Measurements from ENCODE around the gene TMEM108.

DNA sequence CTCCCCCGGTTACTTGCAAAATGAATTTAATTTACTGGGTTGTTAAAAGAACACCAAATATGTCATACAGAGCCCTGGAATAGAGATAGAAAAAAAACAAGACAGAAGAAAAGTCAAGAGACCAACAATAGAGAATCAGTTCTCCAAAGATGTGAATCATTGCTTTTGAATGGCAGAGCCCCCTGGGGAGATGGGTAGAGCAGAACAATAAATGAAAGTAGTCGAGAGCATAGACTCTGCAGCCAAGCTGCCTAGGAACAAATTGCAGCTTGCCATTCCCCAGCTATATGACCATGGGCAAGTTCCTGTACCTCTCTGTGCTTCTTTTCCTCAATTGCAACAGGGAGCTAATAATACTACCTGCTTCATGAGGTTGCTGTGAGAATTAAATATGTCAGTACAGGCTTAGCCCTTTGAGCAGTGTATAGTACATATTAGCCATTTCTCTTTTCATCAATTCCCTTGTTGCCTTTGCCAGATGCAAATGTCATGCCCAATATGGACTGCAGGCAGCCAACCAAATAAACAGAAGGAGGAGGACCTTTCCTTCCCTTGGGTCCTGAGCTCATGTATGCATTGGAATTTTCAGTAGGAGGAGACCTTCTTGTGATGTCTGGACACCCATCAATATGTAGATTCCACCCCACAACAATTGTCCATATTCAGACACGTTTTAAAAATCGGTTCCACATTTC is 336.7 kb downstream of the TMEM108 start:
- TF ChIP-seq, protein P1, sequence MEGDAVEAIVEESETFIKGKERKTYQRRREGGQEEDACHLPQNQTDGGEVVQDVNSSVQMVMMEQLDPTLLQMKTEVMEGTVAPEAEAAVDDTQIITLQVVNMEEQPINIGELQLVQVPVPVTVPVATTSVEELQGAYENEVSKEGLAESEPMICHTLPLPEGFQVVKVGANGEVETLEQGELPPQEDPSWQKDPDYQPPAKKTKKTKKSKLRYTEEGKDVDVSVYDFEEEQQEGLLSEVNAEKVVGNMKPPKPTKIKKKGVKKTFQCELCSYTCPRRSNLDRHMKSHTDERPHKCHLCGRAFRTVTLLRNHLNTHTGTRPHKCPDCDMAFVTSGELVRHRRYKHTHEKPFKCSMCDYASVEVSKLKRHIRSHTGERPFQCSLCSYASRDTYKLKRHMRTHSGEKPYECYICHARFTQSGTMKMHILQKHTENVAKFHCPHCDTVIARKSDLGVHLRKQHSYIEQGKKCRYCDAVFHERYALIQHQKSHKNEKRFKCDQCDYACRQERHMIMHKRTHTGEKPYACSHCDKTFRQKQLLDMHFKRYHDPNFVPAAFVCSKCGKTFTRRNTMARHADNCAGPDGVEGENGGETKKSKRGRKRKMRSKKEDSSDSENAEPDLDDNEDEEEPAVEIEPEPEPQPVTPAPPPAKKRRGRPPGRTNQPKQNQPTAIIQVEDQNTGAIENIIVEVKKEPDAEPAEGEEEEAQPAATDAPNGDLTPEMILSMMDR (IDR thresholded peaks at IDR 0.05), result no peak
- TF ChIP-seq POLR2A (IDR thresholded peaks at IDR 0.05), result no peak

Data from lower leg skin (tissue), 3 donors.